ENCODE measurements around the gene XIRP1.

Gene XIRP1

DNA sequence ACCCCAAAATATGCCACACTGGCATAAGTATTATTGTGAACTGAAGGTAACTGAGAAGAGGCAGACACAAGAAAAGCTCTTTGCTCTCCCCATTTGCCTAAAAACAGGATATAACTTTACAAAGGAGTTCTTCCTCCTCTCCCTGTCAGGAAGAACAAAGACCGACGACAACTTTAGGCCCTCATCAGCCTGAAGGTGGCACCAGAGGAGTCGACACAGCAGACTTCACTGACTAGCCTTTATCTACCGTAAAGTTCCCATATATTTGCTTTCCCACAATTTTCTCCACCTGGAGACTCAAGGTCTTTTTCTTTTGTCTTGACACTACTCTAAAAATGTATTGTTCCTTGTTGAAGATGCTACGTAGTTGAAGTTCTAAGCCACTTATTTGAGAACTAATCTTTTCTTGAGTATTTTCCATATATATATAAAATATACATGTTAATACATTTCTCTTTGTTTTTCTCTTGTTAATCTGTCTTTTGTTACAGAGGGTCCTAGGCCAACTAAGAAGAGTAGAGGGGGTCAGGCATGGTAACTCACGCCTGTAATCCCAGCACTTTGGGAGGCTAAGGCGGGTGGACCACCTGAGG lies 16.2 kb upstream of the XIRP1 start:
- peak; percentile 79 for DNase-seq (ENCODE audit: low read depth)
- TF ChIP-seq CTCF (conservative IDR thresholded peaks at IDR 0.05; ENCODE audit: low read depth, low read length), result peak; percentile 83
- no peak overlapping the region for H3K4me3 ChIP-seq (ENCODE audit: low read depth, low read length)

GRCh38 chr3:39207361-39208186 lies 15.2 kb upstream of the XIRP1 start:
- DNase-seq (ENCODE audit: low read depth), result no peak
- no peak for TF ChIP-seq CTCF (conservative IDR thresholded peaks at IDR 0.05; ENCODE audit: low read depth, low read length)
- H3K4me3 ChIP-seq (ENCODE audit: low read depth, low read length), result no peak overlapping the region

GRCh38 chr3:39205919-39206516 lies 13.6 kb upstream of the XIRP1 start:
- TF ChIP-seq CTCF (conservative IDR thresholded peaks at IDR 0.05; ENCODE audit: low read depth, low read length), result no peak
- no peak overlapping the region for H3K4me3 ChIP-seq (ENCODE audit: low read depth, low read length)
- no peak for DNase-seq (ENCODE audit: low read depth)

DNA sequence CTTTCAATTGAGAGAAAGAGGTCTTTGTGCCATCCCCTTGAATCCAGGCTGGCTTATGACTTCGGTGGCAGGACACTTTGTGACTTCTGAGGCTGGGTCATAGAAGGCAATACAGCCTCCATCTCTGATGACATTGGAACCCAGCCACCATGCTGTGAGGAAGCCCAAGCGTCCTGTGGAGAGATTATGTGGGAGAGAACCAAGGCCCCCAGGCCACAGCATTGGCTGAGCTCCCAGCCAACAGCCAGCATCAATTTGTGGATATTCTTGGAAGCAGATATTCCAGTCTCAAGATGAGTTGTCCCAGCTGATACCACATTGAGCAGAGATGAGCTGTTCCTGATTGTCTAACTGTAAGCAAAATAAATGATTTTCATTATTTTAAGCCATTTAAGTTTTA lies 12.7 kb upstream of the XIRP1 start:
- TF ChIP-seq CTCF (conservative IDR thresholded peaks at IDR 0.05; ENCODE audit: low read depth, low read length), result no peak
- no peak for DNase-seq (ENCODE audit: low read depth)
- H3K4me3 ChIP-seq (ENCODE audit: low read depth, low read length), result no peak overlapping the region

DNA sequence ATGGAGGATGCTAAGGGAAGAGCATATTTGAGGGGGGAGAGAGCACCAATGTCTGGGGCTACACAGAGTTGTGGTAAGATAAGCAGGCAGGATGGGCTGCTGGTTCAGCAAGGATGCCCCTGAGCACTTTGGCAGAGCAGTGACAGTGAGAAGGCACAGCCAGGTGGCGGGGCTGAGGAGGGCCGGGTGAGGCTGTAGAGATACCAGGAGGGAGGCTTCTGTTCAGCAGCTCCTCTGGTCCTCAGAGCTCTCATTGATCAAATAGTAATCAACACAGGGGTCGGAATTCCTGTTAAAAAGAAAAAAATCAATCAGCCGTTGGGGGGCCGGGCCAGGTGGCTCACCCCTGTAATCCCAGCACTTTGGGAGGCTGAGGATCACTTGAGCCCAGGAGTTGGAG lies 11.5 kb upstream of the XIRP1 start:
- no peak overlapping the region for H3K4me3 ChIP-seq (ENCODE audit: low read depth, low read length)
- no peak for TF ChIP-seq CTCF (conservative IDR thresholded peaks at IDR 0.05; ENCODE audit: low read depth, low read length)
- DNase-seq (ENCODE audit: low read depth), result no peak

DNA sequence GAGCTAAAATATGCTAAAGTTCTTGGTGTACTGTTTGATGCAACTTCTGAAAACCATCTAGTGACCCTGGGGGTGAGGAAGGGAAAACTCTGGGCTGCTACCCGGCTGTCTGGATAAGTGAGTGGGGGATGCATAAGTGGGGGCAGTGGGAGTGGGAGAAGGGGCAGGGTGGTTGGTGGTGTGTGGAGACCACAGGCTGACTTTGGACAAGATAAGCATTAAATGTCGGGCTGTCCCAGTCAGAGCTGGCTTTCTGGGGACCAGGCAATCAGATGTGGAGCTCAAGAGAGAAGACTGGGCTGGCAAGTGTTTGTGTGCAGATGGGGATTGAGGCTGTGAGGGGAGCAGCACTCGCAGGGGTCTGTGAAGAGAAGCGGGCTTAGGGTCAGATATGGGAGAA lies 11.0 kb upstream of the XIRP1 start:
- no peak overlapping the region for H3K4me3 ChIP-seq (ENCODE audit: low read depth, low read length)
- TF ChIP-seq CTCF (conservative IDR thresholded peaks at IDR 0.05; ENCODE audit: low read depth, low read length), result no peak
- DNase-seq (ENCODE audit: low read depth), result no peak
